Stimulated activated CD4-positive, alpha-beta T cell treated with anti-CD3 and anti-CD28 coated beads, TNF-alpha, amount 100 ng/mL, for 48 hours (primary cell): ENCODE measurements around the gene ZNF837.
"Not testable (repeated sequence)": the region's sequence is repeated elsewhere in the genome, so short reads cannot be mapped to it uniquely, and the experiment has no call there.

Experiments
- DNase-seq, 3 donors: peaks; one replicate each; pipeline ENCODE4 v3.0.0-alpha.2; 2020; ENCODE audit warnings: low read depth in 3 of 3

The ZNF837 gene

GRCh38 chr19:58396691-58397532 is 16.1 kb upstream of the ZNF837 start:
- DNase-seq: no peak

- DNase-seq: no peak
These were observed 15.3 kb upstream of the ZNF837 start for GRCh38 chr19:58395979-58396627.

GRCh38 chr19:58395220-58395978 is 14.6 kb upstream of the ZNF837 start, which contains the start of gene RNF225:
Gene RNF225, plus strand, starts transcription at chr19:58395656. Its CDS starts 434 bp downstream, at chr19:58396090.
- no peak for DNase-seq

- no peak for DNase-seq
These were observed 14.0 kb upstream of the ZNF837 start for GRCh38 chr19:58394821-58395219.

- no peak for DNase-seq
These were observed 12.8 kb upstream of the ZNF837 start for GRCh38 chr19:58393725-58394033.

- no peak for DNase-seq
These were observed 12.3 kb upstream of the ZNF837 start for GRCh38 chr19:58392945-58393724.

GRCh38 chr19:58388175-58388526 is 7.3 kb upstream of the ZNF837 start:
- DNase-seq: no peak

GRCh38 chr19:58387338-58388174 is 6.7 kb upstream of the ZNF837 start:
- no peak for DNase-seq

- peak; percentile 86 to 94 (median 93) for DNase-seq
These were observed 5.9 kb upstream of the ZNF837 start, which contains the start of gene RPS5 for GRCh38 chr19:58386576-58387337. Gene RPS5, plus strand, starts transcription at chr19:58387269. Its CDS starts 869 bp downstream, at chr19:58388138.

GRCh38 chr19:58385891-58386575 is 5.2 kb upstream of the ZNF837 start:
- no peak for DNase-seq

- DNase-seq: no peak
These were observed 4.6 kb upstream of the ZNF837 start for GRCh38 chr19:58385313-58385890.

GRCh38 chr19:58382997-58383603 is 2.3 kb upstream of the ZNF837 start:
- DNase-seq: no peak

GRCh38 chr19:58381460-58382212 is 806 bp upstream of the ZNF837 start:
- no peak for DNase-seq

GRCh38 chr19:58380037-58380661 is 681 bp downstream of the ZNF837 start:
- no peak for DNase-seq

- DNase-seq: no peak
These were observed 1.6 kb downstream of the ZNF837 start for GRCh38 chr19:58379246-58379645.

GRCh38 chr19:58376724-58377123 is 4.1 kb downstream of the ZNF837 start:
- not testable (repeated sequence) for DNase-seq

- DNase-seq: no peak
These were observed 6.6 kb downstream of the ZNF837 start for GRCh38 chr19:58374200-58374599.
